Endothelial cell (in vitro differentiated cells): ENCODE data around the gene UNC79. TPM values are rescaled to one million over a fixed set of nuclear protein-coding genes. Genes with fewer than 3 reads are reported as not detected.

ENCODE experiments used
- DNase-seq: peaks from one replicate; pipeline ENCODE4 v3.0.0; 2021; ENCODE audit warnings: low spot score
- H3K27ac Mint-ChIP-seq: one replicate; pipeline ENCODE4 v1.8.0; 2021; ENCODE audit warnings: mixed read lengths, inconsistent platforms; ENCODE audit not compliant: unreplicated experiment
- H3K27me3 Mint-ChIP-seq: one replicate; pipeline ENCODE4 v1.8.0; 2021; ENCODE audit warnings: mild to moderate bottlenecking, moderate library complexity, mixed read lengths, inconsistent platforms; ENCODE audit not compliant: unreplicated experiment
- H3K36me3 Mint-ChIP-seq: one replicate; pipeline ENCODE4 v1.8.0; 2021; ENCODE audit warnings: mild to moderate bottlenecking, low read depth, mixed read lengths, inconsistent platforms; ENCODE audit not compliant: unreplicated experiment
- H3K4me1 Mint-ChIP-seq: one replicate; pipeline ENCODE4 v1.8.0; 2021; ENCODE audit warnings: mild to moderate bottlenecking, mixed read lengths, inconsistent platforms; ENCODE audit not compliant: unreplicated experiment
- H3K4me3 Mint-ChIP-seq: one replicate; pipeline ENCODE4 v1.8.0; 2021; ENCODE audit warnings: mild to moderate bottlenecking, mixed read lengths, inconsistent platforms; ENCODE audit not compliant: unreplicated experiment
- H3K9me3 Mint-ChIP-seq: one replicate; pipeline ENCODE4 v1.8.0; 2021; ENCODE audit warnings: mixed read lengths, inconsistent platforms; ENCODE audit not compliant: unreplicated experiment
- CTCF ChIP-seq: fragments of 200-600 bp; sonication (generic); IDR thresholded peaks from one replicate; pipeline ENCODE4 v1.5.0; 2021; ENCODE audit warnings: antibody characterized with exemption; ENCODE audit not compliant: unreplicated experiment
- total RNA-seq: library from RNA; stranded (reverse); fragmentation: NEBNext Ultra II Directional; extraction: Animal tissue kit (Norgen Biotek cat#: 25700); gene quantifications from one replicate; pipeline ENCODE4 v1.2.1, GENCODE V29; 2021; ENCODE audit not compliant: unreplicated experiment

Gene UNC79
- total RNA-seq, 1 donor from 2014 or later: 0.69 TPM

DNA sequence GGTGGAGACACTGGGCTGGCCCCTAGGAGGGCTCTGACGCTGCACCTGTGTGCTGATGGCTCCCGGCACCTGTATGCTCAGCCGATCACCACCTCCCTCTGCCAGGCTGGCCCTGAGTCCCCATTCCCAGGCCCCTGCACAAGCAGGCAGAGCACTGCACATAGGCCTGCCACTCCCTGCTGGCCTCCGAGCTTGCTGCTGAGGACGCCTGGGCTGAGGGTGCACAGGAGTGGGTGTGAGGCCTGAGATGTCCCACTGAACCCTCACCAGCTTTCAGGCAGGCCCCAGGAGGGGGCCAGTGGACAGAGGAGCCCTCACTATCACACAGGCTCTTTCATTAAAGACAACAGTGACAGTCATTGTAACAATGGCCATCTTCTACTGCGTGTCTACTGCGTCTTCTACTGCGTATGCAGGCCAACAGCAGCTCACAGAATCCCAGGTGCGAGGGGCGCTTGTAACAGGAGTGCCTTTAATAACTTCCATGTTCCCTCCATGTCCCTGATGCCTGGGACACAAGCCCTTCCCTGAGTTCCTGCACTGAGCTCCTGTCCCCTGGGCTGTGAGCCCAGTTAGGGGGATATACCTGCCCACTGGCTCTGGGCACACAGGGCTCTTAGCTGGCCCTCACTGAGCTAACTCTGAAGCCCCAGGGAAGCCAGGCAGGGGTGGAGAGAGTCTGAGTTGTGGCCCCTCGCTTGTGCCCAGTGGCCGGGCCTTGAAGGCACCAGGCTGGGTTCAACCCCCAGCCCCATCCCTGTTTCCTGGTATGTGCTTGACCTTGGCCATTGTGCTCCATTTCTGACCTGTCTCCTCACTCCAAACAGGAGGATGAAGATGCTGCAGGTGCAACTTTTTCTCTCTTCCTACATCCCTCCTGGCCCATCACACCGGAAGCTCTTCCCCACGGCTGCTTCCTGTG is 286.3 kb downstream of the UNC79 start:
- H3K4me1 Mint-ChIP-seq: no peaks in the 10 kb centered on the region
- H3K4me3 Mint-ChIP-seq: no peak overlapping the region
- peaks cover 13% of the 10 kb centered on the region for H3K27me3 Mint-ChIP-seq
- TF ChIP-seq CTCF: no peak
- no peaks in the 10 kb centered on the region for H3K36me3 Mint-ChIP-seq
- H3K27ac Mint-ChIP-seq: no peak overlapping the region
- no peaks in the 10 kb centered on the region for H3K9me3 Mint-ChIP-seq
- DNase-seq: no peak

GRCh38 chr14:93717668-93718320 is 287.1 kb downstream of the UNC79 start:
- no peak overlapping the region for H3K4me3 Mint-ChIP-seq
- no peaks in the 10 kb centered on the region for H3K9me3 Mint-ChIP-seq
- no peaks in the 10 kb centered on the region for H3K4me1 Mint-ChIP-seq
- peaks cover 13% of the 10 kb centered on the region for H3K27me3 Mint-ChIP-seq
- no peak for TF ChIP-seq CTCF
- no peaks in the 10 kb centered on the region for H3K36me3 Mint-ChIP-seq
- no peak for DNase-seq
- no peak overlapping the region for H3K27ac Mint-ChIP-seq

DNA sequence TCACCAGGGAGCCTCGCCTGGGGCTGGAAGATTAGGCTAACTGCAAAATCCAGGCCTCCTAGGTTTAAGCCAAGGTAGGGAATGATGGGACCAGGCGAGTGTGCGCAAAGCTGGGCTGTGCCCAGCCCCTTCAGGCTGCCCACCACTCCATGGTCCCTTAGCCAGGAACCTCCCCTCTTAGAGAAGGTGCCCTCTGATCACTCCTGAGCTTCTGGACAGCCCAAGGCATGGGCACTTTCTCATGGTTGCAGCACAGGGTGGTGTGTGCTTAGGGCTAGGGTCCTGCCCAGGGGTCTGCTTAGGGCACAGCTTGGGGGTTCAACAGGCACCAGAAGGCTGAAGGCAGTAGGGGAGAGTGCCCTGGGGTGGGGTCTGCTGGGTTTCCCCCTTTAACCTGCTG is 288.5 kb downstream of the UNC79 start:
- no peak for TF ChIP-seq CTCF
- H3K27ac Mint-ChIP-seq: no peak overlapping the region
- H3K4me3 Mint-ChIP-seq: no peak overlapping the region
- no peaks in the 10 kb centered on the region for H3K4me1 Mint-ChIP-seq
- no peak for DNase-seq
- H3K36me3 Mint-ChIP-seq: no peaks in the 10 kb centered on the region
- H3K27me3 Mint-ChIP-seq: peaks cover 18% of the 10 kb centered on the region
- H3K9me3 Mint-ChIP-seq: no peaks in the 10 kb centered on the region

GRCh38 chr14:93720076-93720815 is 289.5 kb downstream of the UNC79 start:
- TF ChIP-seq CTCF: no peak
- Mint-ChIP-seq H3K36me3 (no peaks in the 10 kb centered on the region), H3K27ac (no peak overlapping the region), H3K4me1 (no peaks in the 10 kb centered on the region), H3K4me3 (no peak overlapping the region), H3K27me3 (peaks cover 22% of the 10 kb centered on the region), H3K9me3 (no peaks in the 10 kb centered on the region)
- DNase-seq: no peak
